Activated CD8-positive, alpha-beta memory T cell treated with anti-CD3 and anti-CD28 coated beads, Interleukin-2, amount 50 U/mL, for 24 hours (primary cell): ENCODE results near the gene SDR42E1.
"Not testable (repeated sequence)": the region's sequence is repeated elsewhere in the genome, so short reads cannot be mapped to it uniquely, and the experiment has no call there.

Experiments
- DNase-seq: peaks from one replicate; pipeline ENCODE4 v3.0.0-alpha.2; 2020; ENCODE audit errors: extremely low read depth

The SDR42E1 gene

GRCh38 chr16:82037251-82037650 lies 26.0 kb upstream of the SDR42E1 start:
- no peak for DNase-seq

GRCh38 chr16:82034981-82035612 lies 23.8 kb upstream of the SDR42E1 start, which contains the start of gene HSD17B2:
Gene HSD17B2, plus strand, starts transcription at chr16:82035253. Its CDS starts 172 bp downstream, at chr16:82035425.
- no peak for DNase-seq

GRCh38 chr16:82033683-82034300 lies 22.5 kb upstream of the SDR42E1 start:
- DNase-seq = no peak

DNA sequence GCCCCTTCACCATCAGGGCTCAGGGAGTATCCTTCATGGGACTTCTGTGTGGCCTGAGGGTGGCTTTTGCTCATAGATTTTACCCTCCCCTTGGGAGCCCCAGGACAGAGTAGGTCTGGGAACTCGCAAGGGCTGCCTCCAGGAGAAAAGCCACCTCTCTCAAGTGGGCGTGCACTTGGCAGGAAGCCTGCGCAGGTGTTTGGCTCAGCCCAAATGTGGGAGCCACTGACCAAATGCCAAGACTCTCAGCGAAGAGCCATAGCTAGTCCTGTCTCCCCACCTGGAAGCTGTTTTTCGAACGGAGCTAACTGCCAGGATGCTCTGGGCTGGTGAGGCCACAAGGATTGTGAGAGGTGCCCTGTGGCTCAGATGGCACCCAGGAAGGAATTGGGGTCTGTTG lies 21.7 kb upstream of the SDR42E1 start:
- no peak for DNase-seq

DNA sequence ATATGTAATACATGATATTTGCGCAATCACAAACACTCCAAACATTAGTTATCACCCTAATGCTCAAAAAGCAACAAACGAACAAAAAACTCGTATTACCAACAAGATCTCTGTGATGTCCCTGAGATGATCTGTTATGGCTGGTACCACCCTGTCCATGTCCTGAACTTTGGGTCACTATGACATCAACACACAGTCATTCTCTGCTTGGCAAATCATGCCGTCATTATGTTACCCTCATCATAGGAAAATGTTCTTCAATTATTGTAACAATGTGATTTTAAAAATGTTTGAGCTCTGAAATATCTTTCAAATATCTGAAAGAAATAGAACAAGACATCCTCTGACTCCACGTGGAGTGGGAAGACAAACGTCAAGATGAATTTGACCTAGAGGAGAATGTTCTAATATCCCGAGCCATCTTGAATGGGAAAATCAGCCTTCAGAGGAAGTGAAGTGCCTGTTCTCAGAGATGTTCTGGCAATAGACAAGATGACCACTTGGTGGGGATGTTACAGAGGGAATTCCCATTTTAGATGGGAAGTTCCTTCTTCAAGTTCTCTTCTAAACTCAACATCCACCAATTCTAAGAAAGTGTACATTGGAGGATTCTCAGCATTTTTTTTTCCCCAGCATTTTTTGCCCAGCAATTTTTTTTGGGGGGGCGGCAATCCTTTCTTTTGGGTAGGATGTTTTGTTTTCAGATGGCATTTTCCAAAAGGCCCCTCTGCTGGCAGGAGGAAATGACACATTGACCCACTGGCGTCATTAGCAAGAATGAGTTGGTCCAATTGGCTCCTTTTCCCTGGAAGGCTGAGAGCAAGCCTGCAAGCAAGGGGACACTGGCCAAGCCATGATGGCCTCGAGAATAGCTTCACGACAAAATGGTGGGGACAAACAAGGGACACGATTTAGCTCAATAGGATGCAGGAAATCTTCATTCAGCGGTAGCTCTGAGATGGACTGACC lies 20.1 kb upstream of the SDR42E1 start:
- no peak for DNase-seq

DNA sequence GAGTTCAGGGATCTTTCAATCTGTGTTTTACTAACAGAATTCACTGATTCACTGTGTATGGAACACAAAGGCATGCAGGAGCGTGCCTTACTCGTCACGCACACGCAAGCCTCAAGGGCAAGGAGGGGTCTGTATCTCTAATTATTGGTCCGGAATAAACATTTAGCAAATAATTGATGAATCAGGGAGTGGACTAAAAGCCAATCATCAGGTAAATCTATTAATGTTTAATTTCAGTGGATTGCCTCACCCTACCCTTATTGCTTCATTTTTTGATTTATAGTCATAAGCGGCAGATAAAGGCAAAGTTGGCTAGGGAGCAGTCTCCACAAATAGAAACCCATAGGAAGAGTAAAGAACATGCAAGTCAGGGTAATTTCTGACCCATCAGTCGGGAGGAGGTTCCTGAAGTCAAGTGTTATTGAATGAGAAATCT lies 16.4 kb upstream of the SDR42E1 start:
- DNase-seq = no peak

GRCh38 chr16:82024883-82025282 lies 13.6 kb upstream of the SDR42E1 start:
- DNase-seq = no peak

- DNase-seq = no peak
These were observed 13.0 kb upstream of the SDR42E1 start for GRCh38 chr16:82024316-82024715.

DNA sequence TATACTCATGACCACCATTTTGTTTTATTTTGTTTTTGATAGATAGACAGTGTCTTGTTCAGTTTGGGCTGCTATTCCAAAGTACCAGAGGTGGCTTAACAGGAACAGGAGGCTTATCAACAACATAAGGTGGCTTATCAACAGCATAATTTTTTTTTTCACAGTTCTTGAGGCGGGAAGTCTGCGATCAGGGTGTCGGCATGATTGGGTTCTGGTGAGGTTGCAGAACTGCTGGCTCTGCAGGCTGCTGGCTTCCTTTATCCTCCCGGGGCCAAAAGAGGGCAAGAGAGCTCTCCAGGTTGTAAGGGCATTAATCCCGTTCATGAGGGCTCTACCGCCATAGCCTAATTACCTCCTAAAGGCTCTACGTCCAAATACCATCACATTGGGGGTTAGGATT lies 11.9 kb upstream of the SDR42E1 start:
- DNase-seq = no peak

- no peak for DNase-seq
These were observed 8.8 kb upstream of the SDR42E1 start for GRCh38 chr16:82020051-82020450.

GRCh38 chr16:82019535-82019934 lies 8.3 kb upstream of the SDR42E1 start:
- no peak for DNase-seq

DNA sequence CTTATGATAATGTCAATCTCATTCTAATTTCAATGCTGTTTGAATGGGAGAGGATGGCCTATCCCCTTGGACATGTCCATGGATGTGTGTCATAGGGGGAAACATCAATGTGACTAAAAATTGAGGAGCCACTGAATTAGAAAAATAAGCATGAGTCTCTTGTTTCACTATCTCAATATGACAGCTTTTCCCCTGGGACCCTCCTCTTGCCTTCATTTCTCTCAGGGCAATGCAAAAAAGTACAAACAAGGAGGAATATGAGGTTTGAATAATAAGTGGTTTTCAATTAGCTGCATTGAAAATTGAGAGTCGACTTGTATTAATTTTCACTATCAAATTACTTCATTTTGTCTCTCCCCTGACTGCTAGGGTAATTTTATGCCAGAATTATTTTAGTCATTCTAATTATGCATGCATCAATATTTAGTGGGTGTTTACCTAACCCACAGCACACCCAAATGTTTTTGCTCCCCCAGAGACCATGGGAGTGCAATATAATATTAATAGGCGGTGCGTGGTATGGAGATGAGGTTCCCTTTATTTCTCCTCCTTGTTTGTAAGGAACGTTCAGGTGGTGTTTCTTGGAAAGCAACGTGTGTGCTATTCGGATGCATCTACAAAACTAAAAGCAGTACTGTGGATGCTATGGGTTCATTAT lies 6.8 kb upstream of the SDR42E1 start:
- no peak for DNase-seq

DNA sequence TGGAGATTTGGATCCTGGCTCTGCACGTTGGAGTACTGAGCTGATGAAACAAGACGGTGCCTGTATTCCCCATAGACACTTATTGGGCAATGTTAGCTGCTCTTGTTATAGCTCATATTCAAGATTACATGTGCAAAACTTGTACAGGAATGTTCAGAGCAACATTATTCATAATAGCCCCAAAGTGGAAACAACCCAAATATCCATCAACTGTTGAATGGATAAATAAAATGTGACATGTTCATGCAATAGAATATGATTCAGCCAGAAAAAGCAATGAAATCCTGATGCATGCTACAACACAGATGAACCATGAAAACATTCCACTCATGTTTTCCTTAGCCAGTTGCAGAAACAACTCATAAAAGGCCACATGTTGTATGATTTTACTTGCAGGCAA lies 5.7 kb upstream of the SDR42E1 start:
- DNase-seq = no peak

- DNase-seq = no peak
These were observed 5.0 kb upstream of the SDR42E1 start for GRCh38 chr16:82016263-82016662.

- DNase-seq = no peak
These were observed 1.9 kb upstream of the SDR42E1 start for GRCh38 chr16:82013139-82013538.

GRCh38 chr16:82010649-82011048 lies 621 bp downstream of the SDR42E1 start:
- no peak for DNase-seq

DNA sequence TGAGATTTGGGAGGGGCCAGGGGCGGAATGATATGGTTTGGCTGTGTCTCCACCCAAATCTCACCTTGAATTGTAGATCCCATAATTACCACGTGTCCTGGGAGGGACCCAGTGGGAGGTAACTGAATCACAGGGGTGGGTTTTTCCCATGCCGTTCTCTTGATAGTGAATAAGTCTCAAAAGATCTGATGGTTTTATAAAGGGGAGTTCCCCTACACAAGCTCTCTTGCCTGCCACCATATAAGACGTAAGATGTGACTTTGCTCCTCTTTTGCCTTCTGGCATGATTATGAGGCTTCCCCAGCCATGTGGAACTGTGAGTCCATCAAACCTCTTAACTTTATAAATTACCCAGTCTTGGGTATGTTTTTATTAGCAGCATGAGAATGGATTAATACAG lies 1.5 kb downstream of the SDR42E1 start:
- not testable (repeated sequence) for DNase-seq

DNA sequence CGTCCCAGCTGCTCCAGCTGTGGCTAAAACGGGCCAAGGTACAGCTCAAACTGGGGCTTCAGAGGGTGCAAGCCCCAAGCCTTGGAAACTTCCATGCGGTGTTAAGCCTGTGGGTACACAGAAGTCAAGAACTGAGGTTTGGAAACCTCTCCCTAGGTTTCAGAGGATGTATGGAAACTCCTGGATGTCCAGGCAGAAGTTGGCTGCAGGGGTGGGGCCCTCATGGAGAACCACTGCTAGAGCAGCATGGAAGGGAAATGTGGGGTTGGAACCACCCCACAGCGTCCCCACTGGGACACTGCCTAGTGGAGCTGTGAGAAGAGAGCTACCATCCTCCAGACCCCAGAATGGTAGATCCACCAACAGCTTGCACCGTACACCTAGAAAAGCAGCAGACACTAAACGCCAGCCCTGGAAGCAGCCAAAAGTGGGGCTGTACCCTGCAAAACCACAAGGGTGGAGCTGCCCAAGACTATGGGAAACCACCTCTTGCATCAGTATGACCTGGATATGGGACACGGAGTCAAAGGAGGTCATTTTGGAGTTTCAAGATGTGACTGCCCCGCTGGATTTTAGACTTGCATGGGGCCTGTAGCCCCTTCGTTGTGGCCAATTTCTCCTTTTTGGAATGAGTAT lies 2.2 kb downstream of the SDR42E1 start:
- DNase-seq = no peak

GRCh38 chr16:82007189-82007588 lies 4.1 kb downstream of the SDR42E1 start:
- DNase-seq = no peak

GRCh38 chr16:82006036-82006435 lies 5.2 kb downstream of the SDR42E1 start:
- DNase-seq = no peak

- DNase-seq = no peak
These were observed 6.0 kb downstream of the SDR42E1 start for GRCh38 chr16:82005027-82005830.
